A673 (cell line): ENCODE data around the gene ENPP5.
"Not testable (repeated sequence)": the region's sequence is repeated elsewhere in the genome, so short reads cannot be mapped to it uniquely, and the experiment has no call there.

Experiments
- CTCF ChIP-seq: fragments of 300-800, 200-600 bp; sonication (generic); conservative IDR thresholded peaks from 2 replicates; pipeline ENCODE4 v1.5.1; 2017; ENCODE audit warnings: low read depth, mild to moderate bottlenecking, antibody characterized with exemption, low read length, moderate library complexity, mixed read lengths
- EZH2 ChIP-seq: fragments of 200-600 bp; sonication (generic); IDR thresholded peaks from 2 replicates; pipeline ENCODE4 v1.6.1; 2017; ENCODE audit warnings: borderline replicate concordance, low read depth, mild to moderate bottlenecking, mixed read lengths, antibody characterized with exemption, low read length; ENCODE audit not compliant: poor library complexity, severe bottlenecking

- not testable (repeated sequence) for TF ChIP-seq CTCF, EZH2
Observed at GRCh38 chr6:46119679-46120078, 51.1 kb downstream of the ENPP5 start.
